ENCODE measurements around the gene SELENOT.

SELENOT gene

DNA sequence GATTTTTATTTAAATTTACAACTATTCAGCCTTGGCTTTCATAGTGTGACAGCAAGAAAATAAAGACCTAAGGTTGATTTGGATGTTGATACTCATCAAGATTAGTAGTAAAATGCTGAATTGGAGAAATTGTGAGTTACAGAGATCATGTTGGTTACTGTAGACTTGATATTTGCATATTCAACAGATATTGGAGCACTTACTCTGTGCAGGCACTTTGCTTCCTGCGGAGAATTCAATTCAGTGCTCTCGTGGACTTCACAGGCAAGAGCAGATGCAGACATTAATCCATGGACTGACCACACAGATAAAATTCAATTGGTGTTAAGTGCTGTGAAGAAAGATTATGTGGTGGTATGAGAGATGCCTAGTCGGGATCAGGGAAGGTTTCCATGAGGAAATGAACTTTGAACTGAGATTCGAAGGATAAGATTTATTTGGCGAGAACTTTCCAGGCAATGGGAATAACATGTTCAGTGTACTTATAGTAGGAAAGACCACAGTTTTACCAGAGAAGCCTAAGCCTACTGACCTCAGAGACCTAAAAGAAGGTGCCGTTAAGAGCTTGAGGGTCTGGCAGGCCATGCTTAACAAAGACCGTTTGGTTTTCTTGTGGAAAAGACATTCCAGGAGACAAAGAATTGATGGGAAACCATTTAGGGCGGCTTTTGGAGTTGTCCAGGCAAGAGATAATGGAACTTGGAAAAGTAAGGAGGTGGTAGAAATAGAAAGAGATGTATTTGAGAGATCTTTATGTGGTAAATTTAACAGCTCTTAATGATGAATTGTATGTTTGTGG, 4.3 kb downstream of the SELENOT start:
- H3K4me3 ChIP-seq (ENCODE audit: low read length, poor library complexity, severe bottlenecking), result peak overlapping the region; percentile 73
- H4K20me1 ChIP-seq (ENCODE audit: insufficient read depth, low read length, poor library complexity, severe bottlenecking), result peaks cover 78% of the 10 kb centered on the region
- H3K9me3 ChIP-seq (ENCODE audit: insufficient read depth, low read depth, low read length), result no peaks in the 10 kb centered on the region
- peak overlapping the region; percentile 81 for H3K9ac ChIP-seq (ENCODE audit: low read depth, low read length, poor library complexity, severe bottlenecking)
- H3K4me2 ChIP-seq (ENCODE audit: low read depth, low read length, poor library complexity, severe bottlenecking), result peak overlapping the region; percentile 93
- no peaks in the 10 kb centered on the region for H3K27me3 ChIP-seq (ENCODE audit: insufficient read depth, low read length, poor library complexity, severe bottlenecking)
- no peaks in the 10 kb centered on the region for H3F3A ChIP-seq (ENCODE audit: low read depth)
- no peak overlapping the region for H2AFZ ChIP-seq (ENCODE audit: low read length)
- peaks cover 95% of the 10 kb centered on the region for H3K79me2 ChIP-seq (ENCODE audit: insufficient read depth, low read length)
- H3K36me3 ChIP-seq (ENCODE audit: insufficient read depth, low read length), result peaks cover 8% of the 10 kb centered on the region; the same call in 1 of the 2 replicates
- H3K4me1 ChIP-seq (ENCODE audit: insufficient read depth, low read length, poor library complexity, severe bottlenecking), result peaks cover 56% of the 10 kb centered on the region
- no peaks in the 10 kb centered on the region for H3K9me2 ChIP-seq (replicated peaks; ENCODE audit: low read depth, low read length)
- TF ChIP-seq, protein P1, sequence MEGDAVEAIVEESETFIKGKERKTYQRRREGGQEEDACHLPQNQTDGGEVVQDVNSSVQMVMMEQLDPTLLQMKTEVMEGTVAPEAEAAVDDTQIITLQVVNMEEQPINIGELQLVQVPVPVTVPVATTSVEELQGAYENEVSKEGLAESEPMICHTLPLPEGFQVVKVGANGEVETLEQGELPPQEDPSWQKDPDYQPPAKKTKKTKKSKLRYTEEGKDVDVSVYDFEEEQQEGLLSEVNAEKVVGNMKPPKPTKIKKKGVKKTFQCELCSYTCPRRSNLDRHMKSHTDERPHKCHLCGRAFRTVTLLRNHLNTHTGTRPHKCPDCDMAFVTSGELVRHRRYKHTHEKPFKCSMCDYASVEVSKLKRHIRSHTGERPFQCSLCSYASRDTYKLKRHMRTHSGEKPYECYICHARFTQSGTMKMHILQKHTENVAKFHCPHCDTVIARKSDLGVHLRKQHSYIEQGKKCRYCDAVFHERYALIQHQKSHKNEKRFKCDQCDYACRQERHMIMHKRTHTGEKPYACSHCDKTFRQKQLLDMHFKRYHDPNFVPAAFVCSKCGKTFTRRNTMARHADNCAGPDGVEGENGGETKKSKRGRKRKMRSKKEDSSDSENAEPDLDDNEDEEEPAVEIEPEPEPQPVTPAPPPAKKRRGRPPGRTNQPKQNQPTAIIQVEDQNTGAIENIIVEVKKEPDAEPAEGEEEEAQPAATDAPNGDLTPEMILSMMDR (conservative IDR thresholded peaks at IDR 0.05; ENCODE audit: low read length), result no peak
- TF ChIP-seq EZH2phosphoT487 (IDR thresholded peaks at IDR 0.05; ENCODE audit: borderline replicate concordance), result no peak

GRCh38 chr3:150609988-150610387, 6.9 kb downstream of the SELENOT start:
- Histone ChIP-seq H3F3A (ENCODE audit: low read depth) (0 out of 2 replicates have a peak, but pooled peaks cover 5% of the 10 kb centered on the region), H3K9ac (ENCODE audit: low read depth, low read length, poor library complexity, severe bottlenecking) (peak overlapping the region; percentile 55), H3K27me3 (ENCODE audit: insufficient read depth, low read length, poor library complexity, severe bottlenecking) (no peaks in the 10 kb centered on the region), H4K20me1 (ENCODE audit: insufficient read depth, low read length, poor library complexity, severe bottlenecking) (peaks cover 83% of the 10 kb centered on the region), H3K9me3 (ENCODE audit: insufficient read depth, low read depth, low read length) (no peaks in the 10 kb centered on the region), H2AFZ (ENCODE audit: low read length) (no peak overlapping the region), H3K4me3 (ENCODE audit: low read length, poor library complexity, severe bottlenecking) (peak overlapping the region; percentile 73), H3K4me2 (ENCODE audit: low read depth, low read length, poor library complexity, severe bottlenecking) (peak overlapping the region; percentile 93), H3K9me2 (replicated peaks; ENCODE audit: low read depth, low read length) (no peaks in the 10 kb centered on the region), H3K79me2 (ENCODE audit: insufficient read depth, low read length) (peaks cover 94% of the 10 kb centered on the region), H3K4me1 (ENCODE audit: insufficient read depth, low read length, poor library complexity, severe bottlenecking) (peaks cover 66% of the 10 kb centered on the region), H3K36me3 (ENCODE audit: insufficient read depth, low read length) (peaks cover 26% of the 10 kb centered on the region)
- TF ChIP-seq, protein P1 (conservative IDR thresholded peaks at IDR 0.05; ENCODE audit: low read length), result no peak
- TF ChIP-seq EZH2phosphoT487 (IDR thresholded peaks at IDR 0.05; ENCODE audit: borderline replicate concordance), result no peak

GRCh38 chr3:150610785-150611184, 7.7 kb downstream of the SELENOT start:
- Histone ChIP-seq H3K9me3 (ENCODE audit: insufficient read depth, low read depth, low read length) (no peaks in the 10 kb centered on the region), H3K9ac (ENCODE audit: low read depth, low read length, poor library complexity, severe bottlenecking) (peak overlapping the region; percentile 55), H2AFZ (ENCODE audit: low read length) (no peak overlapping the region), H3K9me2 (replicated peaks; ENCODE audit: low read depth, low read length) (no peaks in the 10 kb centered on the region), H4K20me1 (ENCODE audit: insufficient read depth, low read length, poor library complexity, severe bottlenecking) (peaks cover 75% of the 10 kb centered on the region), H3K36me3 (ENCODE audit: insufficient read depth, low read length) (peaks cover 26% of the 10 kb centered on the region), H3K4me1 (ENCODE audit: insufficient read depth, low read length, poor library complexity, severe bottlenecking) (peaks cover 58% of the 10 kb centered on the region), H3K27me3 (ENCODE audit: insufficient read depth, low read length, poor library complexity, severe bottlenecking) (no peaks in the 10 kb centered on the region), H3F3A (ENCODE audit: low read depth) (0 out of 2 replicates have a peak, but pooled peaks cover 5% of the 10 kb centered on the region), H3K4me2 (ENCODE audit: low read depth, low read length, poor library complexity, severe bottlenecking) (peak overlapping the region; percentile 93), H3K4me3 (ENCODE audit: low read length, poor library complexity, severe bottlenecking) (peak overlapping the region; percentile 73), H3K79me2 (ENCODE audit: insufficient read depth, low read length) (peaks cover 86% of the 10 kb centered on the region)
- TF ChIP-seq, protein P1 (conservative IDR thresholded peaks at IDR 0.05; ENCODE audit: low read length), result no peak
- TF ChIP-seq EZH2phosphoT487 (IDR thresholded peaks at IDR 0.05; ENCODE audit: borderline replicate concordance), result no peak
